A172 (cell line): ENCODE results near the gene MUC7. TPM values are rescaled to one million over a fixed set of nuclear protein-coding genes. Genes with fewer than 3 reads are reported as not detected.

Experiments
- total RNA-seq: library from RNA; depleted of rRNA; stranded (reverse); fragments of >200 nt; shearing (Covaris generic); gene quantifications from 2 replicates; pipeline ENCODE4 v1.2.3, GENCODE V29; 2014; rRNA removed

Gene MUC7
- total RNA-seq, 1 experiment from 2014 or later, result not detected

Other genes with a start within 250 kb of the MUC7 start
- not detected in 2 replicates for gene FDCSP, start 246.1 kb upstream of the MUC7 start, total RNA-seq
- not detected in 2 replicates for gene CSN3, start 229.6 kb upstream of the MUC7 start, total RNA-seq
- gene CABS1, start 137.2 kb upstream of the MUC7 start, total RNA-seq, result not detected in 2 replicates
- gene SMR3A, start 111.4 kb upstream of the MUC7 start, total RNA-seq, result not detected in 2 replicates
- gene SMR3B, start 89.1 kb upstream of the MUC7 start, total RNA-seq, result not detected in 2 replicates
- gene OPRPN, start 74.3 kb upstream of the MUC7 start, total RNA-seq, result not detected in 2 replicates
- gene AMTN, start 46.4 kb downstream of the MUC7 start, total RNA-seq, result 17.4 and 29.6 TPM in 2 replicates
- gene AMBN, start 120.1 kb downstream of the MUC7 start, total RNA-seq, result 0.17 TPM in 1 of 2 replicates, not detected in the other
- gene ENAM, start 156.5 kb downstream of the MUC7 start, total RNA-seq, result not detected in 2 replicates
- not detected in 2 replicates for gene JCHAIN, start 194.3 kb downstream of the MUC7 start, total RNA-seq
- 15.6 and 16.4 TPM in 2 replicates for gene UTP3, start 216.3 kb downstream of the MUC7 start, total RNA-seq
- 28.1 and 28.5 TPM in 2 replicates for gene RUFY3, start 249.8 kb downstream of the MUC7 start, total RNA-seq